Naive thymus-derived CD4-positive, alpha-beta T cell (primary cell): ENCODE measurements around the gene NRL. TPM values are rescaled to one million over a fixed set of nuclear protein-coding genes. Genes with fewer than 3 reads are reported as not detected.

Experiments used
- ATAC-seq: fragments of 150-1000 bp; cut with Tn5 transposase; 2 replicates; pipeline ENCODE4 v1.10.0; 2021; ENCODE audit warnings: mild to moderate bottlenecking, moderate library complexity
- CTCF ChIA-PET: fragments of 350-600 bp; sonication (Branson Sonifier 250); formaldehyde crosslinking; loops from one replicate; lab custom pipeline; 2021; ENCODE audit warnings: antibody characterized with exemption; lab: Charles Lee
- POLR2A ChIA-PET: fragments of 350-600 bp; sonication (Branson Sonifier 250); formaldehyde crosslinking; loops from one replicate; lab custom pipeline; 2021; ENCODE audit warnings: antibody characterized with exemption, inconsistent platforms; lab: Charles Lee
- DNase-seq, 9 donors: peaks; one replicate each; pipeline versions ENCODE4 v3.0.0 to v3.0.0-alpha.2; 2020 to 2022; ENCODE audit warnings: mixed read lengths in 1 of 9
- H3K27ac ChIP-seq: one replicate; pipeline ENCODE4 v1.7.0; 2013; ENCODE audit warnings: mild to moderate bottlenecking, low read depth, low read length, moderate library complexity
- H3K27me3 ChIP-seq, 2 donors: one replicate each; pipeline ENCODE4 v1.7.0; 2013; ENCODE audit warnings: low read length in 2 of 2, mild to moderate bottlenecking in 2 of 2, moderate library complexity in 2 of 2; ENCODE audit not compliant: control insufficient read depth in 2 of 2, insufficient read depth in 2 of 2
- H3K36me3 ChIP-seq, 3 experiments: 1 replicate in 2 of 3; 2 replicates in 1 of 3; pipeline ENCODE4 v1.7.0; 2013; ENCODE audit warnings: low read length in 3 of 3, mild to moderate bottlenecking in 3 of 3, moderate library complexity in 1 of 3; ENCODE audit not compliant: insufficient read depth in 3 of 3, control insufficient read depth in 2 of 3
- H3K4me1 ChIP-seq, 2 donors: one replicate each; pipeline ENCODE4 v1.7.0; 2013; ENCODE audit warnings: low read length in 2 of 2, mild to moderate bottlenecking in 2 of 2, moderate library complexity in 1 of 2; ENCODE audit not compliant: control insufficient read depth in 2 of 2, insufficient read depth in 2 of 2
- H3K4me3 ChIP-seq: 2 replicates; pipeline ENCODE4 v1.7.0; 2013; ENCODE audit warnings: mild to moderate bottlenecking, low read length
- H3K9me3 ChIP-seq, 3 experiments: 1 replicate in 2 of 3; 2 replicates in 1 of 3; pipeline ENCODE4 v1.7.0; 2013; ENCODE audit warnings: low read length in 3 of 3; ENCODE audit not compliant: control insufficient read depth in 2 of 3
- H3K27ac Mint-ChIP-seq, 9 donors: one replicate each; pipeline ENCODE4 v1.8.0; 2020 to 2022; ENCODE audit warnings: mixed read lengths in 9 of 9, mild to moderate bottlenecking in 8 of 9, moderate library complexity in 5 of 9, inconsistent platforms in 2 of 9
- H3K27me3 Mint-ChIP-seq, 5 donors: one replicate each; pipeline ENCODE4 v1.8.0; 2021 to 2022; ENCODE audit warnings: mixed read lengths in 5 of 5, mild to moderate bottlenecking in 1 of 5
- H3K36me3 Mint-ChIP-seq, 5 donors: one replicate each; pipeline ENCODE4 v1.8.0; 2020 to 2022; ENCODE audit warnings: mixed read lengths in 5 of 5, mild to moderate bottlenecking in 3 of 5, inconsistent platforms in 1 of 5
- H3K4me1 Mint-ChIP-seq, 7 donors: one replicate each; pipeline ENCODE4 v1.8.0; 2020 to 2022; ENCODE audit warnings: mixed read lengths in 7 of 7, mild to moderate bottlenecking in 3 of 7, inconsistent platforms in 1 of 7
- H3K4me3 Mint-ChIP-seq, 10 donors: one replicate each; pipeline ENCODE4 v1.8.0; 2020 to 2022; ENCODE audit warnings: mild to moderate bottlenecking in 10 of 10, mixed read lengths in 10 of 10, moderate library complexity in 6 of 10, inconsistent platforms in 2 of 10
- H3K9me3 Mint-ChIP-seq, 11 donors: one replicate each; pipeline ENCODE4 v1.8.0; 2020 to 2022; ENCODE audit warnings: mixed read lengths in 11 of 11, mild to moderate bottlenecking in 4 of 11, inconsistent platforms in 1 of 11, moderate library complexity in 1 of 11
- intact Hi-C, 2 donors: fragments of 100-400 bp; cut with micrococcal nuclease; formaldehyde crosslinking; loops; one replicate each; pipeline ENCODE4 v1.15.1; 2023
- polyA plus RNA-seq, 2 donors: library from polyadenylated mRNA; unstranded; fragments of 300-500 nt; fragmentation: Illumina TruSeq; gene quantifications; one replicate each; pipeline ENCODE4 v1.2.3, GENCODE V29; 2021
- total RNA-seq, 6 experiments: library from RNA in 5 of 6; stranded (reverse) in 5 of 6; gene quantifications; 1 replicate in 5 of 6; 2 replicates in 1 of 6; pipeline ENCODE4 v1.2.3 and lab custom pipeline; 2021 to 2026

NRL gene
- total and polyA plus RNA-seq, 7 experiments from 2014 or later: 2.1 to 4.5 (median 3.7) TPM

GRCh38 chr14:24143511-24143910, 28.8 kb upstream of the NRL start:
- H3K9me3 ChIP-seq: no peaks in the 10 kb centered on the region
- Mint-ChIP-seq H3K27me3 (no peaks in the 10 kb centered on the region), H3K9me3 (no peaks in the 10 kb centered on the region), H3K27ac (peak overlapping the region in 6 of 9 donors; percentile 54 to 96 (median 75)), H3K36me3 (peaks cover 4 to 61% (median 13%) of the 10 kb centered on the region in 5 donors), H3K4me1 (peaks cover 42 to 76% (median 67%) of the 10 kb centered on the region in 7 donors), H3K4me3 (peak overlapping the region in 8 of 10 donors; percentile 18 to 61 (median 46))
- ChIA-PET CTCF (interaction anchor here (1.2 kb wide), 1 partner anchor 86 kb away, joined by 3 read pairs; no protein-coding TSS in a partner anchor), POLR2A (interaction anchor here (1.0 to 11.1 kb wide), 5 partner anchors 7 to 99 kb away, joined by 3 to 139 read pairs (median 11); partner anchors contain the start of genes DCAF11, EMC9, IRF9 and NRL)
- H3K36me3 ChIP-seq: peaks cover 0 to 37% (median 0%) of the 10 kb centered on the region in 3 experiments
- ATAC-seq (no peak), DNase-seq (no peak)
- no peak overlapping the region for H3K27ac ChIP-seq
- no peak overlapping the region for H3K4me3 ChIP-seq
- intact Hi-C loops: loop anchor here (10.0 kb wide), 2 partner anchors 839 to 1049 kb away; partner anchors contain the start of genes BCL2L2 (in 2 of the 2), PPP1R3E (in 2 of the 2), ACIN1 (in 1 of the 2) and C14orf119 (in 1 of the 2)
- H3K27me3 ChIP-seq: no peaks in the 10 kb centered on the region
- peaks cover 30 to 39% of the 10 kb centered on the region in 2 donors for H3K4me1 ChIP-seq

- H3K9me3 ChIP-seq: no peaks in the 10 kb centered on the region
- ATAC-seq (peak; percentile 94), DNase-seq (peak; percentile 90 to 100 (median 99))
- peak within 1 kb of the TSS; percentile 87 for H3K4me3 ChIP-seq
- Mint-ChIP-seq H3K27ac (peak within 1 kb of the TSS; percentile 83 to 96 (median 93)), H3K4me1 (peaks cover 47 to 87% (median 77%) of the 10 kb centered on the region in 7 donors), H3K9me3 (peaks cover 0 to 2% (median 0%) of the 10 kb centered on the region in 11 donors), H3K4me3 (peak within 1 kb of the TSS; percentile 85 to 100 (median 94)), H3K36me3 (peaks cover 4 to 68% (median 17%) of the 10 kb centered on the region in 5 donors), H3K27me3 (no peaks in the 10 kb centered on the region)
- peaks cover 33 to 43% of the 10 kb centered on the region in 2 donors for H3K4me1 ChIP-seq
- H3K36me3 ChIP-seq: peaks cover 0 to 45% (median 10%) of the 10 kb centered on the region in 3 experiments
- H3K27ac ChIP-seq: peak within 1 kb of the TSS; percentile 83
- no peaks in the 10 kb centered on the region for H3K27me3 ChIP-seq
- ChIA-PET CTCF (interaction anchor here (0.7 to 1.7 kb wide), 5 partner anchors 19 to 73 kb away, joined by 3 to 11 read pairs (median 4); partner anchors contain the start of genes DCAF11, IRF9 and NRL), POLR2A (interaction anchor here (0.6 to 11.7 kb wide), 17 partner anchors 7 to 169 kb away, joined by 3 to 298 read pairs (median 5); partner anchors contain the start of genes CARMIL3, CHMP4A, DCAF11 and IRF9)
- intact Hi-C loops: loop anchor here (1.0 to 10.0 kb wide), 13 partner anchors 20 to 1046 kb away; partner anchors contain the start of genes BCL2L2 (in 2 of the 2), CHMP4A (in 2 of the 2), DCAF11 (in 2 of the 2) and IRF9 (in 2 of the 2)
Measured at GRCh38 chr14:24141097-24141880, 26.5 kb upstream of the NRL start, which contains the start of gene EMC9. Gene EMC9, minus strand, starts transcription at chr14:24141591. Its CDS starts 287 bp downstream, at chr14:24141304.

GRCh38 chr14:24139272-24139934, 24.7 kb upstream of the NRL start:
- ATAC-seq: no peak
- H3K4me1 Mint-ChIP-seq: peaks cover 41 to 75% (median 68%) of the 10 kb centered on the region in 7 donors
- peak overlapping the region in 6 of 9 donors; percentile 29 to 86 (median 53) for H3K27ac Mint-ChIP-seq
- CTCF ChIA-PET: interaction anchor here (0.7 to 2.5 kb wide), 3 partner anchors 22 to 44 kb away, joined by 3 to 10 read pairs (median 6); partner anchors contain the start of gene IRF9
- no peaks in the 10 kb centered on the region for H3K9me3 ChIP-seq
- POLR2A ChIA-PET: interaction anchor here (4.5 to 11.7 kb wide), 3 partner anchors 9 to 31 kb away, joined by 37 to 298 read pairs (median 139); partner anchors contain the start of genes DCAF11, NRL, PSME2 and RNF31
- peak overlapping the region; percentile 39 to 100 (median 94) for H3K4me3 Mint-ChIP-seq
- no peaks in the 10 kb centered on the region for H3K27me3 ChIP-seq
- peak overlapping the region; percentile 22 for H3K27ac ChIP-seq
- peaks cover 22 to 29% of the 10 kb centered on the region in 2 donors for H3K4me1 ChIP-seq
- peaks cover 0 to 2% (median 0%) of the 10 kb centered on the region in 11 donors for H3K9me3 Mint-ChIP-seq
- intact Hi-C loops: no loop called here
- no peak for DNase-seq
- peaks cover 0 to 48% (median 10%) of the 10 kb centered on the region in 3 experiments for H3K36me3 ChIP-seq
- H3K27me3 Mint-ChIP-seq: no peaks in the 10 kb centered on the region
- H3K4me3 ChIP-seq: no peak overlapping the region
- peaks cover 4 to 56% (median 17%) of the 10 kb centered on the region in 5 donors for H3K36me3 Mint-ChIP-seq

- no peaks in the 10 kb centered on the region for H3K9me3 ChIP-seq
- Mint-ChIP-seq H3K4me1 (peaks cover 36 to 69% (median 63%) of the 10 kb centered on the region in 7 donors), H3K27me3 (no peaks in the 10 kb centered on the region), H3K9me3 (peaks cover 0 to 2% (median 0%) of the 10 kb centered on the region in 11 donors), H3K27ac (peak overlapping the region in 8 of 9 donors; percentile 32 to 94 (median 84)), H3K4me3 (peak overlapping the region; percentile 42 to 100 (median 94)), H3K36me3 (peaks cover 0 to 49% (median 17%) of the 10 kb centered on the region in 5 donors)
- H3K4me3 ChIP-seq: no peak overlapping the region
- H3K27ac ChIP-seq: peak overlapping the region; percentile 22
- POLR2A ChIA-PET: interaction anchor here (0.8 to 11.7 kb wide), 5 partner anchors 10 to 104 kb away, joined by 4 to 298 read pairs (median 37); partner anchors contain the start of genes DCAF11, IRF9, NRL and PSME2
- peaks cover 22 to 24% of the 10 kb centered on the region in 2 donors for H3K4me1 ChIP-seq
- DNase-seq (no peak), ATAC-seq (no peak)
- CTCF ChIA-PET: interaction anchor here (0.9 to 2.5 kb wide), 2 partner anchors 9 to 23 kb away, joined by 3 to 10 read pairs; partner anchors contain the start of gene IRF9
- peaks cover 0 to 41% (median 10%) of the 10 kb centered on the region in 3 experiments for H3K36me3 ChIP-seq
- intact Hi-C loops: no loop called here
- H3K27me3 ChIP-seq: no peaks in the 10 kb centered on the region
Measured at GRCh38 chr14:24138396-24139271, 23.9 kb upstream of the NRL start.
